Ishikawa (cell line): Measurements from ENCODE around the gene WDR18.

Source experiments
- CEBPB ChIP-seq: IDR thresholded peaks from 2 replicates; pipeline ENCODE4 v1.6.1; 2012
- EGR1 ChIP-seq: IDR thresholded peaks from 2 replicates; pipeline ENCODE4 v1.6.1; 2012
- EP300 ChIP-seq: IDR thresholded peaks from 2 replicates; pipeline ENCODE4 v1.6.1; 2012; ENCODE audit warnings: borderline replicate concordance
- NFIC ChIP-seq: IDR thresholded peaks from 2 replicates; pipeline ENCODE4 v1.6.1; 2012
- RAD21 ChIP-seq: IDR thresholded peaks from 2 replicates; pipeline ENCODE4 v1.6.1; 2012; ENCODE audit warnings: low read depth
- TAF1 ChIP-seq: IDR thresholded peaks from 2 replicates; pipeline ENCODE4 v1.6.1; 2012; ENCODE audit warnings: low read depth, mild to moderate bottlenecking
- YY1 ChIP-seq: IDR thresholded peaks from 2 replicates; pipeline ENCODE4 v1.6.1; 2012; ENCODE audit warnings: low read depth
- ZBTB7A ChIP-seq: IDR thresholded peaks from 2 replicates; pipeline ENCODE4 v1.6.1; 2012; ENCODE audit warnings: low read depth
- TF ChIP-seq, protein P1 (sequence below): IDR thresholded peaks from 2 replicates; pipeline ENCODE4 v1.6.1; 2012
- TF ChIP-seq, protein P2 (sequence below): IDR thresholded peaks from 2 replicates; pipeline ENCODE4 v1.6.1; 2012; ENCODE audit warnings: low read depth, mild to moderate bottlenecking
- TF ChIP-seq, protein P3 (sequence below): IDR thresholded peaks from 2 replicates; pipeline ENCODE4 v1.6.1; 2012

DNA sequence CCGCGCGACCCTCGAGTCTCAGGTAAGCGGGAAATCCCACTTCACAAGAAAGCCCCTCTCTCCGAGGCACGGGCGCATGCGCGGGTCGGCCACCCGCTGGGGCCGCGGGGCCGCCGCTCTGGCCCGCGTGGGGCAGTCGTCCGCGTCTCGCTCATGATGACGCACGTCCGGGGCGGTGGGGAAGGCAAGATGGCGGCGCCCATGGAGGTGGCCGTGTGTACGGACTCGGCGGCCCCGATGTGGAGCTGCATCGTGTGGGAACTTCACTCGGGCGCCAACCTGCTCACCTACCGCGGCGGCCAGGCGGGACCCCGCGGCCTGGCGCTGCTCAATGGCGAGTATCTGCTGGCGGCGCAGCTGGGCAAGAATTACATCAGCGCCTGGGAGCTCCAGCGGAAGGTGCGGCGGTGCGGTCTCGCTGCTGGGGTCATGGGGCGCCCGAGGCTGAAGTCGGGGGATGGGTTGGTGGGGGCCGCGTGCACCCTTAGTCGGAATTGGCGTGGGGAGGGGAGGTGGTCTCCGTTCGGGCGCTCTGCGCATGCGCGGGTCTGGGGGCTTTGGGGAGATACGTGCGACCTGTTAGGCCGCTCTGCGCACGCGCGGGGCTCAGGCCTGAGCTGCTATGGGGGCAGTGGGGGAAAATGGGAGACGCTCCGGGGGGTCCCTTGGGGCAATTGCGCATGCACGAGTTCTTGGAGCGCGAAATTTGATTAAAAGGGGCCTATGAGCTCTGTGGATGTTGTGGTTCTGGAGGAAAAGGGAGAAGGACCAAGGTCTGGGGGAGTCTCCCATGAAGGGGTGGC is at the start of gene WDR18:
- TF ChIP-seq TAF1: peak; percentile 77
- 0 out of 2 replicates have a peak, but pooled peaks have one; percentile 41 for TF ChIP-seq EGR1
- TF ChIP-seq, protein P1, sequence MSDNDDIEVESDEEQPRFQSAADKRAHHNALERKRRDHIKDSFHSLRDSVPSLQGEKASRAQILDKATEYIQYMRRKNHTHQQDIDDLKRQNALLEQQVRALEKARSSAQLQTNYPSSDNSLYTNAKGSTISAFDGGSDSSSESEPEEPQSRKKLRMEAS: peak; percentile 93
- TF ChIP-seq RAD21: no peak
- TF ChIP-seq, protein P2, sequence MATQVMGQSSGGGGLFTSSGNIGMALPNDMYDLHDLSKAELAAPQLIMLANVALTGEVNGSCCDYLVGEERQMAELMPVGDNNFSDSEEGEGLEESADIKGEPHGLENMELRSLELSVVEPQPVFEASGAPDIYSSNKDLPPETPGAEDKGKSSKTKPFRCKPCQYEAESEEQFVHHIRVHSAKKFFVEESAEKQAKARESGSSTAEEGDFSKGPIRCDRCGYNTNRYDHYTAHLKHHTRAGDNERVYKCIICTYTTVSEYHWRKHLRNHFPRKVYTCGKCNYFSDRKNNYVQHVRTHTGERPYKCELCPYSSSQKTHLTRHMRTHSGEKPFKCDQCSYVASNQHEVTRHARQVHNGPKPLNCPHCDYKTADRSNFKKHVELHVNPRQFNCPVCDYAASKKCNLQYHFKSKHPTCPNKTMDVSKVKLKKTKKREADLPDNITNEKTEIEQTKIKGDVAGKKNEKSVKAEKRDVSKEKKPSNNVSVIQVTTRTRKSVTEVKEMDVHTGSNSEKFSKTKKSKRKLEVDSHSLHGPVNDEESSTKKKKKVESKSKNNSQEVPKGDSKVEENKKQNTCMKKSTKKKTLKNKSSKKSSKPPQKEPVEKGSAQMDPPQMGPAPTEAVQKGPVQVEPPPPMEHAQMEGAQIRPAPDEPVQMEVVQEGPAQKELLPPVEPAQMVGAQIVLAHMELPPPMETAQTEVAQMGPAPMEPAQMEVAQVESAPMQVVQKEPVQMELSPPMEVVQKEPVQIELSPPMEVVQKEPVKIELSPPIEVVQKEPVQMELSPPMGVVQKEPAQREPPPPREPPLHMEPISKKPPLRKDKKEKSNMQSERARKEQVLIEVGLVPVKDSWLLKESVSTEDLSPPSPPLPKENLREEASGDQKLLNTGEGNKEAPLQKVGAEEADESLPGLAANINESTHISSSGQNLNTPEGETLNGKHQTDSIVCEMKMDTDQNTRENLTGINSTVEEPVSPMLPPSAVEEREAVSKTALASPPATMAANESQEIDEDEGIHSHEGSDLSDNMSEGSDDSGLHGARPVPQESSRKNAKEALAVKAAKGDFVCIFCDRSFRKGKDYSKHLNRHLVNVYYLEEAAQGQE: no peak
- TF ChIP-seq NFIC: 0 out of 2 replicates have a peak, but pooled peaks have one; percentile 22
- TF ChIP-seq ZBTB7A: peak; percentile 41; the same call in 1 of the 2 replicates
- peak; percentile 99 for TF ChIP-seq YY1
- no peak for TF ChIP-seq EP300
- no peak for TF ChIP-seq CEBPB
- TF ChIP-seq, protein P3, sequence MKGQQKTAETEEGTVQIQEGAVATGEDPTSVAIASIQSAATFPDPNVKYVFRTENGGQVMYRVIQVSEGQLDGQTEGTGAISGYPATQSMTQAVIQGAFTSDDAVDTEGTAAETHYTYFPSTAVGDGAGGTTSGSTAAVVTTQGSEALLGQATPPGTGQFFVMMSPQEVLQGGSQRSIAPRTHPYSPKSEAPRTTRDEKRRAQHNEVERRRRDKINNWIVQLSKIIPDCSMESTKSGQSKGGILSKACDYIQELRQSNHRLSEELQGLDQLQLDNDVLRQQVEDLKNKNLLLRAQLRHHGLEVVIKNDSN: peak; percentile 72
